ENCODE measurements around the gene RNF151.

DNA sequence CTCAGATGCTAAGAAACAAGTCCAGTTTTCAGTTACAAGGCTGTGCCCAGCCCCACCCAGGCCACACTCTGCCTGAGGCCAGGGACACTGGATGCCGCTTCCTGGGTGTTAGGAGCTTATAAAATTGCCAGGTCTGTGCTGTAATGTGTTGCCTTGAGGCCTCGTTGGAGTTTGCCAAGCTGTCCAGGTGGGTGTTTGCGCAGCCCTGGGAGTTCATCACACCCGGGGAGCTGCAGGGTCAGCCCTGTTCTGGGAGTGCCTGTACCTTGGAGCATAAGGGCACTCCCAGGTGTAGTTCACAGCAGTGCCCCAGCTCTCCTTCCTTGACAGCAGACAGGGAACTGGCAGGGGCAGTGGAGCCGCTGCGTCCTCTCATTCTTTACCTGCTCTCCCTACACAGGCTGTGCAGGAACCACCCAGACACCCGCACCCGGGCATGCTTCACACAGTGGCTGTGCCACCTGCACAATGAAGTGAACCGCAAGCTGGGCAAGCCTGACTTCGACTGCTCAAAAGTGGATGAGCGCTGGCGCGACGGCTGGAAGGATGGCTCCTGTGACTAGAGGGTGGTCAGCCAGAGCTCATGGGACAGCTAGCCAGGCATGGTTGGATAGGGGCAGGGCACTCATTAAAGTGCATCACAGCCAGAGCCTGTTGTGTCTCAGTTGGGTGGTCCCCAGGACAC, 19.0 kb downstream of the RNF151 start:
- TF ChIP-seq, protein P1, sequence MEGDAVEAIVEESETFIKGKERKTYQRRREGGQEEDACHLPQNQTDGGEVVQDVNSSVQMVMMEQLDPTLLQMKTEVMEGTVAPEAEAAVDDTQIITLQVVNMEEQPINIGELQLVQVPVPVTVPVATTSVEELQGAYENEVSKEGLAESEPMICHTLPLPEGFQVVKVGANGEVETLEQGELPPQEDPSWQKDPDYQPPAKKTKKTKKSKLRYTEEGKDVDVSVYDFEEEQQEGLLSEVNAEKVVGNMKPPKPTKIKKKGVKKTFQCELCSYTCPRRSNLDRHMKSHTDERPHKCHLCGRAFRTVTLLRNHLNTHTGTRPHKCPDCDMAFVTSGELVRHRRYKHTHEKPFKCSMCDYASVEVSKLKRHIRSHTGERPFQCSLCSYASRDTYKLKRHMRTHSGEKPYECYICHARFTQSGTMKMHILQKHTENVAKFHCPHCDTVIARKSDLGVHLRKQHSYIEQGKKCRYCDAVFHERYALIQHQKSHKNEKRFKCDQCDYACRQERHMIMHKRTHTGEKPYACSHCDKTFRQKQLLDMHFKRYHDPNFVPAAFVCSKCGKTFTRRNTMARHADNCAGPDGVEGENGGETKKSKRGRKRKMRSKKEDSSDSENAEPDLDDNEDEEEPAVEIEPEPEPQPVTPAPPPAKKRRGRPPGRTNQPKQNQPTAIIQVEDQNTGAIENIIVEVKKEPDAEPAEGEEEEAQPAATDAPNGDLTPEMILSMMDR (IDR thresholded peaks at IDR 0.05) = no peak
- TF ChIP-seq POLR2A (IDR thresholded peaks at IDR 0.05) (no peak), POLR2AphosphoS5 (IDR thresholded peaks at IDR 0.05) (no peak)
